ENCODE results near the gene DESI2. TPM values are rescaled to one million over a fixed set of nuclear protein-coding genes. Genes with fewer than 3 reads are reported as not detected.
A peak's percentile ranks its signal among the peaks of the same experiment; 100 is the strongest.
"Not testable (repeated sequence)": the region's sequence is repeated elsewhere in the genome, so short reads cannot be mapped to it uniquely, and the experiment has no call there.

The DESI2 gene
- total and polyA plus RNA-seq, 2 donors (not counting 1 experiment from before 2014, with no cell fraction given): 40.2 to 47.2 TPM

DNA sequence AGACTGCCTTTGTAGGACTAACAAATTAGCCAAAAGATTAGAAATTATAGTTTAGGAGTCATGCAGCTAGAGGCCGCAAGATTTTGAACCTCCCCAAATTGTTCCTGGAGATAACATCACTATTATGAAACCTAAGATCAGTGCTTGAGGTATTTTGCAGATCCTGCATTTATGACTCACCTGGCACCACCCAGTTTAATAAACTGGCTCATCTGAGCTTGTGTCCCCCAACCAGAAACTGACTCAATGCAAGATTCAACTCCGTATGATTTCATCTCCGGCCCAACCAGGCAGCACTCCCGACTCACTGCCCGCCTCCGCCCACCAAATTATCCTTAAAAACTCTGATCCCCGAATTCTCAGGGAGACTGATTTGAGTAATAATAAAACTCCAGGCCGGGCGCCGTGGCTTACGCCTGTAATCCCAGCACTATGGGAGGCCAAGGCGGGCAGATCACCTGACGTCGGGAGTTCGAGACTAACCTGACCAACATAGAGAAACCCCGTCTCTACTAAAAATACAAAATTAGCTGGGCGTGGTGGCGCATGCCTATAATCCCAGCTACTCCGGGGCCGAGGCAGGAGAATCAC is 87.2 kb downstream of the DESI2 start:
- not testable (repeated sequence) for H3K79me2 ChIP-seq (ENCODE audit: control insufficient read depth, insufficient read depth, low read length); H3K9ac ChIP-seq (ENCODE audit: insufficient read depth, low read length); H4K20me1 ChIP-seq (ENCODE audit: control insufficient read depth, extremely low read depth, insufficient read depth, low read length); H3K4me3 ChIP-seq (replicated peaks in 1 of 4; ENCODE audit: control extremely low read depth in 1 of 4, insufficient read depth in 1 of 4, low read depth in 3 of 4, low read length in 4 of 4); H3K27me3 ChIP-seq (ENCODE audit: control insufficient read depth, insufficient read depth, low read length); H3K9me3 ChIP-seq (ENCODE audit: control insufficient read depth, insufficient read depth, low read depth, low read length); H3K27ac ChIP-seq (ENCODE audit: insufficient read depth, low read length); H2AFZ ChIP-seq (ENCODE audit: low read length); H3K4me1 ChIP-seq (ENCODE audit: control insufficient read depth, extremely low read depth, insufficient read depth, low read length); H3K36me3 ChIP-seq (ENCODE audit: control insufficient read depth, insufficient read depth, low read length); H3K4me2 ChIP-seq (ENCODE audit: extremely low read depth, insufficient read depth, low read length)
- peak in 1 of 2 donors; percentile 81 for DNase-seq (ENCODE audit: low read depth in 2 of 2)

DNA sequence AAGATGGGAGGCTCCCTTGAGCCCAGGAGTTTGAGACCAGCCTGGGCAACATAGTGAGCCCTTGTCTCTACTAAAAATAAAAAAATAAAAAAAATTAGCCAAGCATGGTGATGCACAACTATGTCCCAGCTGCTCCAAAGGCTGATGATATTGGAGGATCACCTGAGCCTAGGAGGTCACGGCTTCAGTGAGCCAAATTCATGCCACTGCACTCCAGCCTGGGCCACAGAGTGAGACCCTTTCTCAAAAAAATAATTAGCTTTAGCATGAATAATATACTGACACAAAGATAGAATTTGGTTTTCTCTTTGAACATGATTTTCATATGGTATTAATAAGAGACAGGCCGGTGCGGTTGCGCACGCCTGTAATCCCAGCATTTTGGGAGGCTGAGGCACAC is 88.8 kb downstream of the DESI2 start:
- H3K9ac ChIP-seq (ENCODE audit: insufficient read depth, low read length): no peak overlapping the region
- H3K4me2 ChIP-seq (ENCODE audit: extremely low read depth, insufficient read depth, low read length): no peak overlapping the region
- no peaks in the 10 kb centered on the region for H3K27me3 ChIP-seq (ENCODE audit: control insufficient read depth, insufficient read depth, low read length)
- H4K20me1 ChIP-seq (ENCODE audit: control insufficient read depth, extremely low read depth, insufficient read depth, low read length): no peaks in the 10 kb centered on the region
- no peaks in the 10 kb centered on the region for H3K36me3 ChIP-seq (ENCODE audit: control insufficient read depth, insufficient read depth, low read length)
- no peak for DNase-seq (ENCODE audit: low read depth in 2 of 2)
- no peak overlapping the region for H3K4me3 ChIP-seq (replicated peaks in 1 of 4; ENCODE audit: control extremely low read depth in 1 of 4, insufficient read depth in 1 of 4, low read depth in 3 of 4, low read length in 4 of 4)
- no peaks in the 10 kb centered on the region for H3K9me3 ChIP-seq (ENCODE audit: control insufficient read depth, insufficient read depth, low read depth, low read length)
- H3K4me1 ChIP-seq (ENCODE audit: control insufficient read depth, extremely low read depth, insufficient read depth, low read length): no peaks in the 10 kb centered on the region
- no peak for TF ChIP-seq EZH2 (IDR thresholded peaks at IDR 0.05; ENCODE audit: low read length, missing control alignments)
- no peak for TF ChIP-seq CTCF (conservative IDR thresholded peaks at IDR 0.05 in 1 of 2, IDR thresholded peaks at IDR 0.05 in 1 of 2; ENCODE audit: low read depth in 1 of 2, low read length in 2 of 2)
- no peak overlapping the region for H2AFZ ChIP-seq (ENCODE audit: low read length)
- H3K27ac ChIP-seq (ENCODE audit: insufficient read depth, low read length): no peak overlapping the region
- no peaks in the 10 kb centered on the region for H3K79me2 ChIP-seq (ENCODE audit: control insufficient read depth, insufficient read depth, low read length)

DNA sequence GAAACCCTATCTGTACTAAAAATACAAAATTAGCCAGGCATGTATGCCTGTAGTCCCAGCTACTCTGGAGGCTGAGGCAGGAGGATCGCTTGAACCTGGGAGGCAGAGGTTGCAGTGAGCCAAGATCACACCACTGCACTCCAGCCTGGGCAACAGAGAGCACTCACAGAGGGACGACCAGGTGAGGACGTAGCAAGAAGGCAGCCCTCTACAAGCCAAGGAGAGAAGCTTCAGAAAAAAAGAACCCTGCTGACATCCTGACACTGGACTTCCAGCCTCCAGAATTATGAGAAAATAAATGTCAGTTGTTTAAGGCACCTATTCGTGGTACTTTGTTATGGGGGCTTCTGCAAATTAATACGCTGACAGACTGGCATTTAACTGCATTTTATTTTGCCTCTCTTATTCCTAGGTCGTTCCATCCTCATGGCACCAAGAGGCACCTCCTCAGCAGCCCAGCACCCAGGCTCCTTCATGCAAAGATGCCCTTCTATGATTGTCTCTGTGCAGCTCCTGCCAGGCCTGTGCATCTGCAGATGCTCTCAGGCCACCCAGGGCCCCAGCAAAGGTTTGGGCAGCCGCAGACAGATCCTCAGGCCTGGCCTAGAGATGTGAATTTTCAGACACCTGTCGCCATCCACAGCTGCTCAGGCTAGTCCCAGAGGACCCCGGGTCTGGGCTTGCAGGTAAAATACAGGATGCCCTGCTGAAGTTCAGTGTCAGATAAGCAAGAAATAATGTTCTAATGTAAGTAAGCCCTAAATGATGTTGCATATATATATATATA is 96.5 kb downstream of the DESI2 start:
- Histone ChIP-seq H3K27me3 (ENCODE audit: control insufficient read depth, insufficient read depth, low read length) (no peaks in the 10 kb centered on the region), H3K4me1 (ENCODE audit: control insufficient read depth, extremely low read depth, insufficient read depth, low read length) (no peaks in the 10 kb centered on the region), H3K9me3 (ENCODE audit: control insufficient read depth, insufficient read depth, low read depth, low read length) (no peaks in the 10 kb centered on the region), H3K36me3 (ENCODE audit: control insufficient read depth, insufficient read depth, low read length) (no peaks in the 10 kb centered on the region), H3K79me2 (ENCODE audit: control insufficient read depth, insufficient read depth, low read length) (no peaks in the 10 kb centered on the region), H4K20me1 (ENCODE audit: control insufficient read depth, extremely low read depth, insufficient read depth, low read length) (no peaks in the 10 kb centered on the region), H2AFZ (ENCODE audit: low read length) (no peak overlapping the region), H3K9ac (ENCODE audit: insufficient read depth, low read length) (no peak overlapping the region), H3K4me2 (ENCODE audit: extremely low read depth, insufficient read depth, low read length) (no peak overlapping the region), H3K27ac (ENCODE audit: insufficient read depth, low read length) (no peak overlapping the region), H3K4me3 (replicated peaks in 1 of 4; ENCODE audit: control extremely low read depth in 1 of 4, insufficient read depth in 1 of 4, low read depth in 3 of 4, low read length in 4 of 4) (no peak overlapping the region)
- TF ChIP-seq CTCF (conservative IDR thresholded peaks at IDR 0.05 in 1 of 2, IDR thresholded peaks at IDR 0.05 in 1 of 2; ENCODE audit: low read depth in 1 of 2, low read length in 2 of 2): no peak
- TF ChIP-seq EZH2 (IDR thresholded peaks at IDR 0.05; ENCODE audit: low read length, missing control alignments): no peak
- no peak for DNase-seq (ENCODE audit: low read depth in 2 of 2)

Measured in fibroblast of lung (primary cell).